ENCODE measurements around the gene DHH.
A peak's percentile ranks its signal among the peaks of the same experiment; 100 is the strongest.

Gene DHH

GRCh38 chr12:49129332-49130150 is 34.9 kb upstream of the DHH start:
- TF ChIP-seq POLR2AphosphoS5 (IDR thresholded peaks at IDR 0.05; ENCODE audit: low read depth, low read length) (peak; percentile 66; the same call in 1 of the 2 replicates), REST (IDR thresholded peaks at IDR 0.05; ENCODE audit: insufficient read depth in 1 of 2, low read depth in 2 of 2, low read length in 2 of 2) (no peak)

- TF ChIP-seq FOXP2 (optimal IDR thresholded peaks at IDR 0.05; ENCODE audit: borderline replicate concordance, extremely low read depth, extremely low read length, insufficient read depth) (no peak), POLR2AphosphoS5 (IDR thresholded peaks at IDR 0.05; ENCODE audit: low read depth, low read length) (peak; percentile 71; the same call in 1 of the 2 replicates), SIN3A (IDR thresholded peaks at IDR 0.05; ENCODE audit: borderline replicate concordance, insufficient read depth, low read length) (peak; percentile 67)
Observed at GRCh38 chr12:49126852-49127763, 32.5 kb upstream of the DHH start.

- TF ChIP-seq FOXP2 (optimal IDR thresholded peaks at IDR 0.05; ENCODE audit: borderline replicate concordance, extremely low read depth, extremely low read length, insufficient read depth) (no peak), REST (IDR thresholded peaks at IDR 0.05; ENCODE audit: insufficient read depth in 1 of 2, low read depth in 2 of 2, low read length in 2 of 2) (no peak), POLR2AphosphoS5 (IDR thresholded peaks at IDR 0.05; ENCODE audit: low read depth, low read length) (no peak), TAF1 (IDR thresholded peaks at IDR 0.05; ENCODE audit: borderline replicate concordance, insufficient read depth, low read length) (no peak), SIN3A (IDR thresholded peaks at IDR 0.05; ENCODE audit: borderline replicate concordance, insufficient read depth, low read length) (no peak)
Observed at GRCh38 chr12:49121047-49121696, 26.6 kb upstream of the DHH start.

- TF ChIP-seq FOXP2 (optimal IDR thresholded peaks at IDR 0.05; ENCODE audit: borderline replicate concordance, extremely low read depth, extremely low read length, insufficient read depth) (no peak), REST (IDR thresholded peaks at IDR 0.05; ENCODE audit: insufficient read depth in 1 of 2, low read depth in 2 of 2, low read length in 2 of 2) (no peak), SIN3A (IDR thresholded peaks at IDR 0.05; ENCODE audit: borderline replicate concordance, insufficient read depth, low read length) (no peak), TAF1 (IDR thresholded peaks at IDR 0.05; ENCODE audit: borderline replicate concordance, insufficient read depth, low read length) (no peak), POLR2AphosphoS5 (IDR thresholded peaks at IDR 0.05; ENCODE audit: low read depth, low read length) (no peak)
Observed at GRCh38 chr12:49111206-49111605, 16.6 kb upstream of the DHH start.

- TF ChIP-seq POLR2AphosphoS5 (IDR thresholded peaks at IDR 0.05; ENCODE audit: low read depth, low read length) (peak; percentile 92), FOXP2 (optimal IDR thresholded peaks at IDR 0.05; ENCODE audit: borderline replicate concordance, extremely low read depth, extremely low read length, insufficient read depth) (peak; percentile 32), TAF1 (IDR thresholded peaks at IDR 0.05; ENCODE audit: borderline replicate concordance, insufficient read depth, low read length) (0 out of 2 replicates have a peak, but pooled peaks have one; percentile 65), SIN3A (IDR thresholded peaks at IDR 0.05; ENCODE audit: borderline replicate concordance, insufficient read depth, low read length) (no peak)
Observed at GRCh38 chr12:49110464-49111155, 16.0 kb upstream of the DHH start, which contains the start of gene LMBR1L. Gene LMBR1L, minus strand, starts transcription at chr12:49110847. Its CDS starts 292 bp downstream, at chr12:49110555.

All from PFSK-1 (cell line).